Measurements from ENCODE around the gene MYOC.
"Not testable (repeated sequence)": the region's sequence is repeated elsewhere in the genome, so short reads cannot be mapped to it uniquely, and the experiment has no call there.

MYOC gene

DNA sequence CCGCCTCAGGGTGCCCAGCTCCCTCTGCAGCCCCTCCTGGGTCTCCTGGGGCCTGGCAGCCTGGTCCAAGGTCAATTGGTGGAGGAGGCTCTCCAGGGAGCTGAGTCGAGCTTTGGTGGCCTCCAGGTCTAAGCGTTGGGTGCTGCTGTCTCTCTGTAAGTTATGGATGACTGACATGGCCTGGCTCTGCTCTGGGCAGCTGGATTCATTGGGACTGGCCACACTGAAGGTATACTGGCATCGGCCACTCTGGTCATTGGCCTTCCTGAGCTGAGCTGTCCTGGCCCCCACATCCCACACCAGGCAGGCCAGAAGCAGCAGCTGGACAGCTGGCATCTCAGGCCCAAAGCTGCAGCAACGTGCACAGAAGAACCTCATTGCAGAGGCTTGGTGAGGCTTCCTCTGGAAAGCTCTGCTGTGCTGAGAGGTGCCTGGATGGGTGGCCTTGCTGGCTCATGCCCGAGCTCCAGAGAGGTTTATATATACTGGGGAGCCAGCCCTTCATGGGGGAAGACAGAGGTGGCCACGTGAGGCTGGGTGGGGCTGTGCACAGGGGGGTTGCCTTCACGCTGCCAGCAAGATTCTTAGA is at the start of gene MYOC:
Gene MYOC, minus strand, starts transcription at position 455 of the 589 bp plus-strand sequence. Its CDS starts 77 bp downstream, at position 378.
- no peak for DNase-seq

GRCh38 chr1:171699531-171699930 is 47.0 kb upstream of the MYOC start:
- no peak for DNase-seq

DNA sequence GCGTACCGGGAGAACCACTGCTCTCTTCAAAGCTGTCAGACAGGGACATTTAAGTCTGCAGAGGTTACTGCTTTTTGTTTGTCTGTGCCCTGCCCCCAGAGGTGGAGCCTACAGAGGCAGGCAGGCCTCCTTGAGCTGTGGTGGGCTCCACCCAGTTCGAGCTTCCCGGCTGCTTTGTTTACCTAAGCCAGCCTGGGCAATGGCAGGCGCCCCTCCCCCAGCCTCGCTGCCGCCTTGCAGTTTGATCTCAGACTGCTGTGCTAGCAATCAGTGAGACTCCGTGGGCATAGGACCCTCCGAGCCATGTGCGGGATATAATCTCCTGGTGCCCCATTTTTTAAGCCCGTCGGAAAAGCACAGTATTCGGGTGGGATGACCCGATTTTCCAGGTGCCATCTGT is 43.3 kb upstream of the MYOC start:
- DNase-seq: not testable (repeated sequence)

- not testable (repeated sequence) for DNase-seq
These were observed 41.1 kb upstream of the MYOC start for GRCh38 chr1:171693541-171693940.

GRCh38 chr1:171683870-171684269 is 31.4 kb upstream of the MYOC start:
- no peak for DNase-seq

DNA sequence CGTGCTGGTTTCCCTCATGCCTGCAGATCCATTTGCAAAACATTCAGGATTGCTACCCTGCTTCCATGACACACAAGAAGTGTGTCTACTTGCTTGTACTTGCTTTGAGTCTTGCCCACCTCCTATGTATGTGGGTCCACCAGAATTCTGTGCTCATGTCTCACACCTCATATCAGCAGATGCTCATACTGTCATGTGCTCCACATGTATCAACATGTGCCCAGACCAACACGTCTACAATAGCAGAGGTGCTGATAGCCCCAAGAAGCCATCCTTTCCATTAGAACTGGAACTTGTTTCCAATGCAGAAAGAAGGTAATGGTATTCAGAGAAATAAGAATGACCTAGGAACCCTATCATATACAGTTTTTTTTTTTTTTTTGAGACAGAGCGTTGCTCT is 27.9 kb upstream of the MYOC start:
- DNase-seq: no peak

- no peak for DNase-seq
These were observed 24.3 kb upstream of the MYOC start for GRCh38 chr1:171676823-171677222.

DNA sequence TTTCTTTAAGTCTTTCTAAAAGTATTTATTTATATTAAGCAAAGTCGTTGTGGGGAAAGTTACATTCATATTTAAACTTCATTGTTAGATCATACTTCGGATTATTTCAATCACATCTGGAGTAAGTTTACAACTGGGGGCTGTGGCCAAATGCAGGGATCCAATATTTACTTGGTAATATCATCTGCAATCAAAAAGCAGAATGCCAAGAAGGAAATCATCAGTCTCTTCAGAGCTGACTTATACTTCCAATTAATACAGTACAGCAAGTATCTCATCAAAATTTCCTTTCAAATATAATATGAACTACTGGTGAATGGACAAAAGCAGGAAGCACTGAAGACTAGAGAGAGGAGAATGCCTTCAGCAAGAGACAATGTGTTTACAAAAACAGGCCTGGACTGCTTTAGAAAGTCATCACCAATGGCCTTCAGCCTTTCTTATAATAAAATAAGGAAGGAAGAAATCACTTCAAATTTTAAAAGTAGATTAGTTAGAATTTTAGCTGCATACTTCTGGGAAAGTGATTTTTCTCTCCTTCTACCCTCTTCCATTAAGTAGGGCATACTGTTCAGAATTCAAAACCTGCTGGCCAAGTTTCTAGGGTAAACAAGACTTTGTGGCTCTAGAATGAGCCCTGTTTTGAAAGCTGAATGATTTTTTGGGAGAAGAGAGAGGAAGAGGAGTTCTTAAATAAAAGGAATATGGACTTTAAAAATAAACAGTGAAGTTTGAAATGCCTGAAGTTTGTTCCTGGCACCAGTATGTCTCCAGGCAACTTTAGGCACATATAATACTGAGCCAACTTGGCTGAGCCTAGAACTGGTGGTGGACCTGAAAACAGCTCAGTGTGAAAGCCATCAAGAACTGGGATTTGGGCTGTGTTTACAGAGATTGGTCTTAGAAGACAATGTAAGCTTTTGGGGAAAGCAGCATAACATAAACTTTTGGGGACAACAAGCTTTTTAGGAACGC is 22.2 kb upstream of the MYOC start:
- no peak for DNase-seq

- no peak for DNase-seq
These were observed 18.3 kb upstream of the MYOC start for GRCh38 chr1:171670739-171671138.

DNA sequence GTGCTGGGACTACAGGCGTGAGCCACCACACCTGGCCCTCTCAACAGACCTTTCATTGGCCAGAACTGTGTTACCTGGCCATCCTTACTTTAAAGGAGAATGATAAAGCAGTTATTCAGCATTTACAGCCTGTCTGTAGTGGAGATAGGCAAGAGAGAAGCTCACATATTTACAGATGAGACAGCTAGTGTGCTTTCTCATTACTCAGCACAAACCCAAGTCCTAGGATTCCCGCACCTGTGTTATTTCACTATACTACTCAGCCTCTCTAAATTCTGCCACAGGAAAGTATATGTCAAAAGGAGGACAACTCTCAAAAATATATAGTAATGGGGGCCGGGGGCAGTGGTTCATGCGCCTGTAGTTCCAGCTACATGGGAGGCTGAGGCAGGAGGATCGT is 15.9 kb upstream of the MYOC start:
- no peak for DNase-seq

DNA sequence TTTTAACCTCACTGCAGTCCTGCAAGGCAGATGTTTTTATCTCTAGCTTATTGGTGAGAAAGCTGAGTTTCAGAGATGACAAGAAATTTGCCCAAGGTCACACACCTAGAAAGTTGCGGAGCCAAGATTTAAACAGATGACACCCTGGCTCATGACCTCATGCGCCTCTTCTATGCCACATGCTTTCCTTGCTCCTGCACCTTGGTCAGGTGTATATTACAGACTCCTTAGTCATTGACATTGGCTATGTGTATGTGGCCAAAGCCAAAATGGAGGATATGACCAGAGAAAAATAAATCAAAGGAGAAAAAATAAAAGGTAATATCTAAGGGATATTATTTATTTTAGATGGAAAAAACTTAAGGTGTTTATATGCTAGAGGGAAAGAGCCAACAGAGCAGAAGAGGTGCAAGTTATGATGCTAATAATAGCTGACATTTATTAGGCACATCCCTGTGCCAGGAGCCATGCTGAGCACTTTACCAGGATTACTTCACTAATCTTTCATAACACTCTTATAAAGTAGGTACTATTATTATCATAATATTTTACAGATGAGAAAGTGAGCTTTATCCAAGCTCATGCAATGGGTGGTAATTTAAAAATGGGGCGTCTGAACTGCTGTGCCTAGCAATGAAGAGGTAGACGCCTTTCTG is 13.8 kb upstream of the MYOC start:
- no peak for DNase-seq

DNA sequence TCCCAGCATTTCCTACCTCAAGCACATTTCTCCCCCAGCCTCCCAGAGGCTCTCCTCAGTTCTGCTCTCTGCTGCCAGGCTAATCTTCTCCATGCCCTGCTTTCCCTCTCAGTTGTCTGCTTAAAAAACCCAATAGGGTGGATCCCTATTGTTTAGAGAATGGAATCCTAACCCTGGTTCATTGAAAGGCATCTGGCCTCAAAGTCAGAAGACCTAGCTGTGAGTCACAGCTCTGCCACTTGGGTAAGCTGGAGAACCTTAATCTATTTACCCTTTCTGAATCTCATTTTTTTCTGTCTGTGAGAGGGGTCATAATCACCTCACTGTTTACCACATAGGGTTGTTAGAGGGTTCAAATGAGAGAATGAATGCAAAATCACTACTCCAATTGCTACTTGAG is 12.5 kb upstream of the MYOC start:
- DNase-seq: no peak

- no peak for DNase-seq
These were observed 11.5 kb upstream of the MYOC start for GRCh38 chr1:171663854-171664575.

GRCh38 chr1:171663036-171663853 is 10.8 kb upstream of the MYOC start:
- no peak for DNase-seq

GRCh38 chr1:171661076-171661650 is 8.7 kb upstream of the MYOC start:
- no peak for DNase-seq

GRCh38 chr1:171656206-171656605 is 3.7 kb upstream of the MYOC start:
- DNase-seq: not testable (repeated sequence)

DNA sequence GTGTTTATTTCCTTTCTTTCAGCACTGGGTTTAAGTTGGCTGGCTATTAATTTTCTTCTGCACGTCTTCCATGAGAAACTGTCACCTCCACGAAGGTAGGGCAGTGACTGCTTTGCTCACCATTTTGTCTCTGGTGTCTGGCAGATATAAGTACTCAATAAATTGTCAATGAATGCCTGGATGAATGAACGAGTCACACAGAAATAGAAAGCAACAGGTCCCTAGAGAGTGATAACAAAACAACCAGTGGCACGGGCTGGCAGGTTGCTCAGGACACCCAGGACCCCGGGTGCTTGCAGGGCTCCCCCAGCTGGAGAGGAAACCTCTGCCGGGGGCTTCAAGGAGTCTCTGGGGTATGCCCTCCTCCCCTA is 3.2 kb upstream of the MYOC start:
- DNase-seq: no peak

- DNase-seq: peak; percentile 74
These were observed 2.7 kb upstream of the MYOC start for GRCh38 chr1:171654942-171655745.

GRCh38 chr1:171654201-171654941 is 1.9 kb upstream of the MYOC start:
- no peak for DNase-seq

GRCh38 chr1:171653796-171654195 is 1.3 kb upstream of the MYOC start:
- DNase-seq: no peak
